ENCODE measurements around the gene TAOK2. TPM values are rescaled to one million over a fixed set of nuclear protein-coding genes. Genes with fewer than 3 reads are reported as not detected.
A peak's percentile ranks its signal among the peaks of the same experiment; 100 is the strongest.

TAOK2 gene
- total RNA-seq, 1 donor from 2014 or later: 45.1 TPM

DNA sequence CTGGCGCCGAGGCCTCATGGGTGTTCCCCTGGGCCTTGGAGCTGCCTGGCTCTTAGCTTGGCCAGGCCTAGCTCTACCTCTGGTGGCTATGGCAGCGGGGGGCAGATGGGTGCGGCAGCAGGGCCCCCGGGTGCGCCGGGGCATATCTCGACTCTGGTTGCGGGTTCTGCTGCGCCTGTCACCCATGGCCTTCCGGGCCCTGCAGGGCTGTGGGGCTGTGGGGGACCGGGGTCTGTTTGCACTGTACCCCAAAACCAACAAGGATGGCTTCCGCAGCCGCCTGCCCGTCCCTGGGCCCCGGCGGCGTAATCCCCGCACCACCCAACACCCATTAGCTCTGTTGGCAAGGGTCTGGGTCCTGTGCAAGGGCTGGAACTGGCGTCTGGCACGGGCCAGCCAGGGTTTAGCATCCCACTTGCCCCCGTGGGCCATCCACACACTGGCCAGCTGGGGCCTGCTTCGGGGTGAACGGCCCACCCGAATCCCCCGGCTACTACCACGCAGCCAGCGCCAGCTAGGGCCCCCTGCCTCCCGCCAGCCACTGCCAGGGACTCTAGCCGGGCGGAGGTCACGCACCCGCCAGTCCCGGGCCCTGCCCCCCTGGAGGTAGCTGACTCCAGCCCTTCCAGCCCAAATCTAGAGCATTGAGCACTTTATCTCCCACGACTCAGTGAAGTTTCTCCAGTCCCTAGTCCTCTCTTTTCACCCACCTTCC, 13.9 kb downstream of the TAOK2 start:
- no peak for DNase-seq (ENCODE audit: low spot score)

DNA sequence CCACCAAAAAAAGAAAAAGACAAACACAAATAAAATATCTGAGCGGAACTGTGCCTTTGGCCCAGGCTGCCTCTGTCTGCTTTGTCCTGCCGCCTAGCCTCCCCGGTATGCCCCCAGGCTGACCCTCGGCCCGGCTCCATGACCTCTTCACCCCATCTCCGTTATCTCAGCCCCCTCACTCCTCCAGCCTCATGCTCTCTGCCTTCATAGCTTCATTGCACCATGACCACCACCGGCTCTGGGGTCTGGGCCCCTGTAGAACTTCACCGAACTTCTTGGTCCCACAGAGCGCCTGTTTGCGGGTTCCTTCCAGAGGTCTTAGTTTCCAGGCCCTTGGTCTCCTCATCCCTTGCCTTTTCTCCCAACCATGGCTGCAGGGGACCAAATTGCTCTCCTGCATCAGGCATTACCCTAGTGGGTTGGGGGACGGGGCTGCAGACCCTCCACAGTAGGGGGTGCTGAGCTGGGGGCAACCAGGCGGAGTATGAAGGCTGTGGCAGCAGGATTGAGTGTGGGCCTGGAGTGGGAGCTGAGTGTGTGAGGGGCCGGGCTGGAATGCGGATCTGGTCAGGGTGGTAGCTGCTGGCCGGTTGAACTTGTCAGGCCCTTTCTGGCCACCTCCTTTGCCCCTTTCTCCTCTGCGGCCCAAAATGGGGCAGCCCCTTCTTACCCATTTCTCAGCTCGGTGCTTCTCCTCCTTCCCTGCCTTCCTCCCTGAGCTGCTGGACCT, 14.8 kb downstream of the TAOK2 start:
- no peak for DNase-seq (ENCODE audit: low spot score)

DNA sequence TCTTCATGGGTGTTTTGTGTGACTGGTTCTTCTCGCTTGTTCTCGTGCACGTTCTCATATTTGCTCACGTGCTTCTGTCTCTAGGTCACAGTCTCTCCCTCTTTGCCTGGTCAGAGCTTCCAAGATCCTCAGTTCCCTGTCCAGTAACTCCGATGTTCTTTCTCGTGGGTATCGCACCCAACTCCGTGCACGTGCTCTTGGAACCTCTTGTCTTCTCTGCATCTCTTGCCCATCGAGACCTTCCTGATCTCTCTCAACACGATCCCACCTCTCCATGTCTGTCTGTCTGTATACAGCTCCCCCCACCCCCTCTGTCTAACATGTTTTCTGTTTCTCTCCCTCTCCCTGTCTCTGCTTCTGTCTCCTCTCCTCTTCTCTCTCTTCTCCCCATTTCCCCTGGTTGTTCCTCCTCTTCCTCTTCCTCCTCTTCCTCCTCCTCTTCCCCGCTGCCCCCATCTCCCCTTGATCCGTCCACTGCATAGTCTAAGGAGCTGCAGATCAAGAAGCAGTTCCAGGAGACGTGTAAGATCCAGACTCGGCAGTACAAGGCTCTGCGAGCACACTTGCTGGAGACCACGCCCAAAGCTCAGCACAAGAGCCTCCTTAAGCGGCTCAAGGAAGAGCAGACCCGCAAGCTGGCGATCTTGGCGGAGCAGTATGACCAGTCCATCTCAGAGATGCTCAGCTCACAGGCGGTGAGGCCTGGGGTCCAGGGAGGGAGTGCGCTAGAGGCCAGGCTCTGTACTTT, 15.6 kb downstream of the TAOK2 start:
- no peak for DNase-seq (ENCODE audit: low spot score)

DNA sequence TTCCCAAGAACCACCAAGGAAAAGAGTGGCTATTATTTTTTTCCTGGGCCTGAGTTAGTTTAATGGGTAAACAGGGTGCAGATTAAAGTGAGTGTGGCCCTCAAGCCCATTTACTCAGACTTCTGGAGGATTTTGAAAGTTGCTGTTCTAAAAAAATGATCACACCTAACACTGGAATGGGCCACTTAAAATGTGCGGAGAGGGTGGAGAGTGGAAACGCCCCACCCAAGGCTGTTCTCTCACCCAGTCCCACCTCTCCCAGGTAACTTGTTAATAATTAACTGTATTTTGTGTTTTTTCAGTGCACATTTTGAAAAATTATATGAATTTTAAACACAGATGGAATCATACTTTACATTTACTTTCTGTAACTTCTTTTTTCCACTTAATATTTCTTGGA, 16.4 kb downstream of the TAOK2 start:
- no peak for DNase-seq (ENCODE audit: low spot score)

DNA sequence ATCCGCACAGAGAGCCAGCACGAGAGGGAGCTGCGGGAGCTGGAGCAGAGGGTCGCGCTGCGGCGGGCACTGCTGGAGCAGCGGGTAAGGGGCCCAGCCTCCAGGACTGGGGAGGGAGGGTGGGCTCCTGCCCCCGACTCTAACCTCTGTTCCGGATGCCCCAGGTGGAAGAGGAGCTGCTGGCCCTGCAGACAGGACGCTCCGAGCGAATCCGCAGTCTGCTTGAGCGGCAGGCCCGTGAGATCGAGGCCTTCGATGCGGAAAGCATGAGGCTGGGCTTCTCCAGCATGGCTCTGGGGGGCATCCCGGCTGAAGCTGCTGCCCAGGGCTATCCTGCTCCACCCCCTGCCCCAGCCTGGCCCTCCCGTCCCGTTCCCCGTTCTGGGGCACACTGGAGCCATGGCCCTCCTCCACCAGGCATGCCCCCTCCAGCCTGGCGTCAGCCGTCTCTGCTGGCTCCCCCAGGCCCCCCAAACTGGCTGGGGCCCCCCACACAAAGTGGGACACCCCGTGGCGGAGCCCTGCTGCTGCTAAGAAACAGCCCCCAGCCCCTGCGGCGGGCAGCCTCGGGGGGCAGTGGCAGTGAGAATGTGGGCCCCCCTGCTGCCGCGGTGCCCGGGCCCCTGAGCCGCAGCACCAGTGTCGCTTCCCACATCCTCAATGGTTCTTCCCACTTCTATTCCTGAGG, 17.4 kb downstream of the TAOK2 start:
- no peak for DNase-seq (ENCODE audit: low spot score)

DNA sequence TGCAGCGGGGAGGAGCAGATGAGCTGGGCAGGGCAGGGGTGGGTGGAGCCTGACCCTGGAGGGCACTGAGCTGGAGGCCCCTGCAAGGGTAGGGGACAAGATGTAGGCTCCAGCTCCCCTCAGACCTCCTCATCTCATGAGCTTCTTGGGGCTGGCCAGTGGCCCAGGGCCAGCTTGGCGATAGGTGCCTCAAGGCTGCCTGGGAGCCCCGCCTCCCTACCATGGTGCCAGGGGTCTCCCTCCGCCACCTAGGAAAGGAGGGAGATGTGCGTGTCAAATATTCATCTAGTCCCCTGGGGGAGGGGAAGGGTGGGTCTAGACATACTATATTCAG, 17.9 kb downstream of the TAOK2 start:
- no peak for DNase-seq (ENCODE audit: low spot score)

DNA sequence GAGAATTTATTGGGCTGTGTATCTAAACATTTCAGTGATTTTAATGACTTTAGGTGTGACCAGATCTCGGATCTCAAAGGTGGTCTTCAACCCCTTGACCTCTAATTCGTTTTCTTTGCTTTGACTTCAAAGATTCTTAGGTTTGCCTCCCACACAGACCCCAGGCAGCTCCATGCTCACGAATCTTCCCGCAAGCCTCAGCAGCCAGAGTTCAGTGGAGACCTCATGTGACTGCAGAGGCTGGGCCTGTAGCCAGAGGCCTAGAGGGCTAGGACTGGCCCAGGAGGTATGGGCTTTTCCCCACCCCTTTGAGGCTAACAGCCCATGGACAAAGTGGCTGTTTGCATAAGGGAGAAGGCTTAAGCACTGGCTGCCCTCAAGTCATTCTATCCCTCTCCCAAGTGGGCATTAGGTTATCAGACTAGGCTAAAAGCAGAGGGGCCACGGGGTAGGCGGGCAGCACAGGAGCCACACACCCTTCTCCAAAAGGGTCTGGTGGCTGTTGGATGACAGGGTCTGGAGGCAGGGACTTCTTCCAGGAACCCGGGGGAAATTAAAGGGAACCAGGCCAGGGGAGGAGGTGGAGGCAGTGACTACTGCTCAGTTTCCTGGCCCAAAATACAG, 18.8 kb downstream of the TAOK2 start:
- DNase-seq (ENCODE audit: low spot score): no peak

DNA sequence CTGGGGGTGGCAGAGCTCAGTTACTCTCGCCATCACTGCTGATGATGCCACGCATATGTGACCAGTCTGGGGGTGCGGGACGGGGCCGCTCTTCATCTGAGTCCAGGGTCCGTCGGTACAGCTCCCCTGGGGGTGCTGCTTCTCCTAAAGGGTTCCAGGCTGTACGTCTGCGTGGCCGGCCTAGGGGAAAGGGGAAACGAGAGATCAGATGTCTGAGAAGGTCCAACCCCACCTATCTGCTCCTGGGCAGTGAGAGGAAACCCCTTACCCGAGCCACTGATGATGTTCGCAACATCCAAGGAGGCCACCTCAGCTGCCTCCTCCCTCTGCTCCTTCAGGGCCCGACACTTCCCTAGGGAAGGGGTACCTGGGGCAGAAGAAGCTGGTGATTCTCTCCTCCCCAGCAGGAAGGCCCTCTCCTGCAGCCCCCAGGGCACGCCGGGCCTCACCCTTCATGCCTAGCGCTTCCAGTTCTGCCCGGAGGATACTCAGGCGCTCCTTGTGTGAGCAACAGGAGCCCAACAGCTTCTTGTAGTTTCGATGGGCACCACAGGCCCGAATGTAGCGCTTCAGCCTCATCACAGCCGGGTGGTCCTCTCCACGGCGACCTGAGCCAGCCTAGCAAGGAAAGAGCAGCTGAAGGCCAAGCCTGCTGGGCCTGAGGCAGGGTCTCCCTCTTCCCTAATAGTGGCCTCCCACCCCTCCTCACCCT, 19.7 kb downstream of the TAOK2 start:
- no peak for DNase-seq (ENCODE audit: low spot score)

DNA sequence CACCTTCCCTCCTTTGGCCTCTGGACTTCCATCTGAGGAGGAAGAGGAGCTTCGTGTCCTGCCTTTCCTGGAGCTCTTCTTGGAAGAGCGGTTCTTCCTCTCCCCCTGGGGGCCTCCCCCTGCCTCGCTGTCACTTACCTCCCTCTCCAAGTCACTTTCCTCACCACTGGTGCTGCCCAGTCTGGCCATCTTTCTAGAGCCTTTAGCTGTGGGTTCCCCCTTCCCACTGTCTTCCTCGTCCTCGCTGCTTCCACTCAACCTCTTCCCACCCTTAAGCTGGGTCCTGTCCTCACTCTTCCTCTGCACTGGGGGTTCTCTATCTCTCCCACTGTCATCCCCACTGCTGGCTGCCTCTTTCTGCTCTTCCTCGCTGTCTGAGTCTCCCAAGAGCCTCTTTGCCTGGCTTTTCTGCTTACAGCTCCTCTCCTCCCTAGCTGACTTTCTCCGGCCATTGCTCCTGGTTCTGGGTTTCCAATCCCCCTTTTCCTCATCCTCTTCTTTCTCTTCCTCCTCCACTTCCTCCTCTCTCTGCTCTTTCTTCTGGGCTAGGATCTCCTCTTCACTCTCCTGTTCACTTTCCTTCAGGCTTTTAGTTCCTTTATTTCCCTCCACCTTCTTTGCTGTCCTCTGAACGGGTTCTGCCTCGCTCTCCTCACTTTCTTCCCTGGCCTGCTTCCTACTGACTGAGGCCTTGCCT, 20.4 kb downstream of the TAOK2 start:
- no peak for DNase-seq (ENCODE audit: low spot score)

DNA sequence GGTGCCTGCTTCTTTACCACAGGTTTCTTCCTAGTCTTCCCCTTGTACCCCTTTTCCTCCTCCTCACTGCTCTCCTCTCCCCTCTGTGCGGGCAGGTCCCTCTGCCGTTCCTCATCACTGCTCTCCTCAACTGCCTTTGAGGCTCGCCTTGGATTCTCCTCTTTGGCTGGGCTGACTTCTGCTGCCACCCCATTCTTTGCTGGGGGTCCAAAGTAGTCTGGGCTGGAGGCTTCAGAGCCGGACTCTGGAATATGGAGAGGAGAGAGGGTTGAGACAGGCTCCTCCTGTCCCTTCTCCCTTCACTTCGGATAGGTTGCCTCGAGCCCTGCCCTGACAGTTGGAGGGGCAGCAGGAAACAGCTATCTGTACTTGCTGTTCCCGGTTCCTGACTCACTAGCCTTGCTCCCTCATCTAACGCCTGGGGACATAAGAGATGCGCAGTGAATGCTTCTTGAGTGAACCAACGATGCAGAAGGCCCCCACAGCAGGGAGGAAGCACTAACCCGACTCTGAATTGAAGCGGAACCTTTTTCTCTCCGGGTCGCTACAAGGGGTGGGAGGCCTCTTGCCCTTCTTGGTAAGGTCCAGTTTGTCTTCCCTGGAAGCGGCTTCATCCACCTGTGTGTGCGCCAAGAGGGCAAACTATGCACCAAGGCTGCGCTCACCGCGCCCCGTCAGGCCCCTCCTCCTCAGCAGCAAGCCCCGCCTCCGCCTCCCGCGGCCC, 21.1 kb downstream of the TAOK2 start:
- peak; percentile 79 for DNase-seq (ENCODE audit: low spot score)

DNA sequence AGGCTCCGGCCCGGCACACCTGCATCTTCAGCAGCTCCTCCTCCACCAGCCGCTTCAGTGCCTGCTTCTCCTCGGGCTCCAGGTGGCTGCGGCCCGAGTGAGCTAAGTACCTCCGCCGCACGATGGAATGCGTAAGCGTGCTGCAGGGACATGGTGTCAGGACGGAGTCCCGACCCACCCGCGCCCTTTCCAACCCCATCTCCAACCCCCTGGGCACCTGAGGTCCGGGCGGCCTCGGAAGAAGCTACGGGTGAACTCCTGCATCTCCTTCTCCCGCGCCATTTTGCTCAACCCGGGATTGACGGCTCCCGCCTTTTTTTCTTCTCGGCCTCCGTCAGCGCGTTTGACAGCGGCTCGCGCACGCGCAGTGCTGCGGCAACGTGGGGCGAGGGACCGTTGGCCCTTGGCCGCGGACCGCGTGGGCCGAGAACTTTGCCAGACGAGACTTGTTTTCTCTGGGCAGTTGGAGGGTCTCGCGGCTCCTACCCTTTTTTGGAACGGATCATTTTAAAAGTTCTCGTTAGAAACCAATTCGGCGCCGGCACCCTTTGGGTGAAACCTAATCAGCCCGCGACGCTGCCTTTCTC, 21.7 kb downstream of the TAOK2 start, which contains the start of gene HIRIP3:
Gene HIRIP3, minus strand, starts transcription at position 294 of the 587 bp plus-strand sequence. Its CDS starts 12 bp downstream, at position 282.
- DNase-seq (ENCODE audit: low spot score): peak; percentile 91

DNA sequence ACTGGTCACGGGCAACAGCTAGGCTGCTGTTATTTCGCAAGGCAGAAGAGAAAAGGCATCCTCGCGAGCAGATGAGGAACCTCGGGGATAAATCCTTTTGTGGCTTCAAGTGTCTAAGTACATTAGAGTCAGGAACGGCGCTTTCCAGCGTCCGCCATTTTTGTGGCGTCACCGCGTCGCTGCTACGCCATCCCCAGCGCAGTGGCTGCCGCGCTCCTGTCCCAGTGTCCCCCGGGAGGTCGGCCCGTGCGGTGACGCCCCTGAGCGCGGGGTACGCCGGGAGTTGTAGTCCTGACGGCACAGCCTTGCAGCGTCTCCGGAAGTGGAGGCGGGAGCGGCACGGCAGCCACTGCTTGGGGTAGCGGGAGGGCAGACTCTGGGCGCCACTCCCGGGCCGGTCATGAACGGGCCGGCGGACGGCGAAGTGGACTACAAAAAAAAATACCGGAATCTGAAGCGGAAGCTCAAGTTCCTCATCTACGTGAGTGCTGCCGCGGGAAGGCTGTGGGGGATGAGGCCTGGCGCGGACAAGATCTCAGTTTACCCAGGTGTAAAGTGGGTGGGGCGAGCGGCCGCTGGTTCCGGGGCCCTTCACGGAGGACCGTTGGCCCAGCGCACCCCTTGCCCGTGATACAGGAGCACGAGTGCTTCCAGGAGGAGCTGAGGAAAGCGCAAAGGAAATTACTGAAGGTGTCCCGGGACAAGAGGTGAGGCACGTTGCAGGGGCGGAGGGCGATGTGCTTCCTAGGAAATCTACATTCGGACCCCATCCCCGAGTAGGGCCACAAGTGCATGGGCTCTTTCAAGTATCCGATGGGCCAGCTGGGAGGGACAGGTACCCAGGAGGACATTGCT, 22.5 kb downstream of the TAOK2 start, which contains the start of gene INO80E:
Gene INO80E, plus strand, starts transcription at position 331 of the 855 bp plus-strand sequence. Its CDS starts 70 bp downstream, at position 401.
- DNase-seq (ENCODE audit: low spot score): peak; percentile 98

DNA sequence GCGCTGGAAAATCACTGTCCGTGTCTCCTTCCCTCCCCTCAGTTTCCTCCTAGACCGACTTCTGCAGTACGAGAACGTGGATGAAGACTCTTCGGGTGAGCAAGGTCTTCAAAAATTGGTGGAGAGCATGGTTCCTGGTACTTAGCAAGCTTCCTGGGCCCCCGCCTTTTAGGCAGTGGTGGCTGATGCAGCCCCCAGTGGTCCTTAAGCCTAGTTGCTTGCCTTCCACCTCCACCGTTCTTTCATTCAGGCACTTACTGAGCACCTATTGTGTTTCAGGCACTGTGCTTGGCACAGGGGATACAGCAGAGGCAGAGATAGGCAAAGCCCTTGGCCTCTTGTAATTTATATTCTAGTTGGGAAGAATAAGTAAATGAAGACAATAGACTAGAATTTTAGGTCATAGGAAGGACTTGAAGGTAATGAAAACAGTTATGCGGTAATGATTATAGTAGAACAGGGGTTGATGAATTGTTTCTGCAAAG, 23.1 kb downstream of the TAOK2 start:
- DNase-seq (ENCODE audit: low spot score): no peak

DNA sequence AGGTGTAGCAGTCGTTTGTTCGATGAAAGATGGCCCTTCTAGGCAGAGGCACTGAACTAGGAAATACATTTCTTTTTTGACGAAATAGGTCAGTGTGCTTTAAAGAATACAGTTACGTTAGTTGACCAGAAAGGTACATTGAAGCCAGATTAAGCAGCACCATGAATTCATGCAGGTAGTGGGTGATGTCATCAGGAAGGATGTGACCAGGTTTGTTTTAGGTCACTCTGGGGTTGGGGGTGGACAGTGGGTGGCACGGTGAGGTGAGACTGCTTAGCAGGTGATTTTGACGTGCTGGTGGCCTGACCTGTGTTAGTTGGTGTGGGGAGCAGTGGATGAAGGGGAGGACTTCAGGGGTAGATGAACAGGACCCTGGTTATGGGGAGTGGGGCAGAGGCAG, 25.9 kb downstream of the TAOK2 start:
- no peak for DNase-seq (ENCODE audit: low spot score)

DNA sequence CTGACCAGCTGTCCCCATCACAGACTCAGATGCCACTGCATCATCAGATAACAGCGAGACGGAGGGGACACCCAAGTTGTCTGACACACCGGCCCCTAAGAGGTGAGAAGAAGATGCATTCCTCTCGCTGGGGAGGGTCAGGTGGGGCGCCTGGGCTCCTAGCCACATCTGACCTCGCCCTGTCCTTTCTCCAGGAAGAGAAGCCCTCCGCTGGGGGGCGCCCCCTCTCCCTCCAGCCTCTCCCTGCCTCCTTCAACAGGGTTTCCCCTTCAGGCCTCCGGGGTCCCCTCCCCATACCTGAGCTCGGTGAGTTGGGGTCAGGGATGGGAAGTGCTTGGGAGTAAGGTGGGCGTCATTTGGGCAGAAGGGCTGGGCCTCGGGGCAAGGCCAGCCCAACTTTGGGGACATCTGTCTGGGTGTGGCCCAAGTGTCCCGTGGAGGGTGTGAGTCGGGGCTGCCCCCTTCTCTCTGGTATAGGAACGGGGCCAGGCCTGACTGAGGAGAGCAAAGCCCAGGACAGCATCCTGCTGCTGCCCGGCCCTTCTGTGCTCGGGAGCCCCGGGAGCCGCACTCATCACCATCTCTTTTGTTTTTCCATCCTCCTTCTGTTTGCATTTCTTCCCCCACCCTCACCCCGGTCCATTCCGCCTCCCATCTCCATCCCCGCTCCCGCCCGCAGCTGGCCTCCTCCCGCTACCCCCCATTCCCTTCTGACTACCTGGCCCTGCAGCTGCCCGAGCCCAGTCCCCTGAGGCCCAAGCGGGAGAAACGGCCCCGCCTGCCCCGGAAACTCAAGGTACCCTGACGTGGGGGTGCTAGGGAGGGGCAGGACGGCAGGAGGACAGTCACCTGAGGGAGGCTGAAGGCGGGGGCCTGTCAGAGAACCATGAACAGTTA, 27.3 kb downstream of the TAOK2 start:
- no peak for DNase-seq (ENCODE audit: low spot score)

DNA sequence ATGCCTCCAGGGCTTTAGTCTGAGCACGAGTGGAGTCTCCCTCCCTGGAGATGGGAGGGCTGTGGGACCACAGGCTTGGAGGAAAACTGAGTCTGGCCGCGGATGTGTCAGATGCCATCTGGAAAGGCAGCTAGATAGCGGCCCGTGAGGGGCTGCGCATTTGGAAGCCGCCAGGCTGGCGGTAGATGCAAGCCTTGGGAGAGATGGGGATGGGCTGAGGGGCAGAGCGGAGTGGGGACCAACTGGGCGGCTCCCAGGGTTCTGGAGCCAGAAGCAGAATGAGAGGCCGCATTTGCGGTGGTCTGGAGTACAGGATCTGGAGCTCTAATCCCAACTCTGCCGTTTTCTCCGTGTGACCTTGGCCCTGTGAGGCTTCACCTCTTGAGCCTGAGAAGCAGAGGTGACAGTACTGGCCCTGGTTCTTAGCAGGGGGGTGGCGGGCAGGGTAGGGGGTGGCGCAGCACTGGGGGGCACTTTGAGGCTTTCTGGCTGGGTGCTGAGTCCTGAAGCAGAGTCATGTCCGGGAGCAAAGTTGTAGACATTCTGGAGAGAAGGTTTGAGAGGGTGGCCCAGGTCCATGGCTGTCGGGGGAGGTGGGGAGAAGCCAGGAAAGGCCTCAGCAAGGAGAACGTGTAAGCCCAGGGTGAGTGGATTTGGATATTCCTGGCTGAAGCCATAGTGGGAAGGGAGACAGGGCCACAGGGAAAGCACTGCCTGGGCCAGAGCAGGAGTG, 29.1 kb downstream of the TAOK2 start:
- DNase-seq (ENCODE audit: low spot score): no peak

Data from ureter (tissue), 1 donor.